Stimulated activated CD4-positive, alpha-beta T cell treated with anti-CD3 and anti-CD28 coated beads, Interleukin-1b, Interleukin-23, amount 100 ng/mL, for 24 hours (primary cell): ENCODE data around the gene PAPPA.

Source experiments
- DNase-seq, 4 experiments: peaks; one replicate each; pipeline ENCODE4 v3.0.0-alpha.2; 2020; ENCODE audit warnings: low read depth in 4 of 4, low spot score in 1 of 4

The PAPPA gene

GRCh38 chr9:116230051-116230632 lies 76.6 kb downstream of the PAPPA start:
- no peak for DNase-seq

GRCh38 chr9:116232424-116233159 lies 79.0 kb downstream of the PAPPA start:
- DNase-seq: no peak

DNA sequence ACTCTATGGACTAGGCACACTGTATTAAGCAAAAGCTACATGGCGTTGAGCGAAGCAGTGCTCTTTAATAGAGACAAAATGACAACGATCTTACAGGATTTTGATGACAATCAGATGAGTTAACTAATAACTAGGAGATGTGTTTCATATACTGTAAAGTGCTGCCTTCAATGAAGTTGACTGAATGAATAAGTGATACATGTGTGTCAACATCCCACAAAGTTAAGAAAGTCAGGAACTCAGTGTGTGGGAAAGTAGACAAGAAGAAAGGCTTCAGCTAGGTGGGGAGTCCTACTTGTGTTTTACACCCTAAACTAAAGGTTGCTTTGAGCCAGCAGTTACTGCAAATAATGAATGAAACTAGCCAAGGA lies 79.6 kb downstream of the PAPPA start:
- DNase-seq: no peak

GRCh38 chr9:116234081-116234480 lies 80.5 kb downstream of the PAPPA start:
- DNase-seq: no peak

DNA sequence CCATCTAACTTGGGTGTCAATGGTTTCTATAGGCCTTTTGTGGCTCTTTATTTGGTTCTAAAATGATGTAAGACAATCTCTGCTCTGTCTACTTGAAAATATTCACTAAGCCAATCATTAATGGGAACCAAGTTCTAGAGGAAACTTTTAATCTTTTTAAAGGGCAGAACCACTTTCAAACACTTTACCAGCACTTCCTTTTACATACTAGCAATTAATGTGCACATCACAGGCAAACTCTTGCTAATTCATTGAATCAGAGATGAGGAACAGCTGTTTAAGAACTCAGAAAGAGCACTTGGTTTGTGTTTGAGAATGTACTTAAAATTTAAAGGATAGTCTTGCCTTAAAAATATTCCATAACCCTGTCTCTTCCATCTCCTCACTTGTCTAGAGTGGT lies 83.4 kb downstream of the PAPPA start:
- DNase-seq: no peak

- no peak for DNase-seq
Measured at GRCh38 chr9:116237456-116237855, 83.9 kb downstream of the PAPPA start.

- DNase-seq: no peak
Measured at GRCh38 chr9:116238225-116238624, 84.6 kb downstream of the PAPPA start.

DNA sequence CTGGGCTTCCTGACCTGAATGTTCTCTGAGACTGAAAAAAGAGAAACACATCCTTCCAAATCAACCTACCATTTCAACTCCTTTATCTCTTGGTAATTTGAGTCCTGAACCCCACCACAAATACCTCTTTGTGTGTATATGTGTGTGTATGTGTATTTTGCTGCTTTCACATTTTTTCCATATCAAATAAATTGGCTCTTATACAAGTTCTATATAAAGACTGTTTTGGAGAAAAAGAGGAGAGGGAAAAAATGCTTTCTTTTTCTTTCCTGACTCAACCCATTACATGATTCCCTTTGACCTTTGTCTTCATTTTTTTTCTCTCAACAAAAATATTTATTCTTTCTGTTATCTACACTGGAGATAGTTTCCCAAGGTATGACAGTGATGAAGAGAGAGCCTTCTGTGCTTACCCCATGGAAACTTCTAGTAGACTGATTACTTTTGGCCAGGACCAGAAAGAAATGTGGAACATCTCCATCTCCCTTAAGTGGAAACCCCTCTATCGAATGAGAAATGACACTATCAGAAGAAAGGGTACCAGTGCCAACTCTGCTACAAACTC lies 85.3 kb downstream of the PAPPA start:
- DNase-seq: no peak

DNA sequence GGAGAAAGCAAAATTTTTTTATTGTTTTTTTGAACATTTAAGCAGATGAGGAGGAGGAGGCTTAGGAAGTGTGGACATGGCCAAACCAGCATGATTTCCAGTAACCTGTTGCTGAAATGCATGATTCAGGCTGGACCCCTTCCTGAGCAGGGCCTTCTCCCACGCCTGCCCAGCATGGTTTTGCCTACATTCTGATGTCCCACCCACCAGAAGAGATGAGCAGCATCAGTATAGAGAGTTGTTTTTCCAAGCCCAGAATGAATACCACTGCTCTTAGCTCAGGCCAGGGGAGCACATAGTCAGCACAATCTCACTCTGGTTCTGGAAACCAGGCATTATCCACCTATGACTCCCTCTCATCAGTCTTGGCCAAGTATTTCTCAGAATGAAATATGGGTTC lies 90.1 kb downstream of the PAPPA start:
- DNase-seq: no peak

- no peak for DNase-seq
Measured at GRCh38 chr9:116247284-116247683, 93.7 kb downstream of the PAPPA start.

DNA sequence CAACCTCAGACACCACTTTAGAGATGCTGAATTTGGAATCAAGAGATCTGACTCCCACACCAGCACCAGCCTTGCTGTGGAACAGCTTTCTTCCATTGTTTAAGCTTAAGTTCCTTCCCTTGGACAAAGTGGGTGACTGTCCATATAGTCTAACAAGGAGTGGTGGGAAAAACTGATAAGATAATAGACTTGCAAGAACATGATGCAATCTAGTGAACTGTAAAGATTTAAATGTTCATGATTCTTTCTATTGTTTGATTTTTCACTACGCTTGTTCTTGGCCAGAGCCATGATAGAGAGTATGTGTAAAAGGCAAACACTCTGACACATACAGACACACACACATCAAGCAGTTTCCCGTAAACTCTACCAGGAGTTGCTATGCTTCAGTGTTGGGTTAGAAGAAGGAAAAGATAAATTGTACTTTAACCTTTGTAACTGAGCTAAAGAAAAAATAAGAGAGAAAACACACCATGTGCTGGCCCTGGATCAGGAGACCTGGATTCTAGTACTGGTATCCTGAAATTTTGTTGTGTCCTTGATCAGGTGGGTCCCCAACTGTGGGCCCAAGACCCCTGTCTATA lies 94.3 kb downstream of the PAPPA start:
- DNase-seq: no peak

DNA sequence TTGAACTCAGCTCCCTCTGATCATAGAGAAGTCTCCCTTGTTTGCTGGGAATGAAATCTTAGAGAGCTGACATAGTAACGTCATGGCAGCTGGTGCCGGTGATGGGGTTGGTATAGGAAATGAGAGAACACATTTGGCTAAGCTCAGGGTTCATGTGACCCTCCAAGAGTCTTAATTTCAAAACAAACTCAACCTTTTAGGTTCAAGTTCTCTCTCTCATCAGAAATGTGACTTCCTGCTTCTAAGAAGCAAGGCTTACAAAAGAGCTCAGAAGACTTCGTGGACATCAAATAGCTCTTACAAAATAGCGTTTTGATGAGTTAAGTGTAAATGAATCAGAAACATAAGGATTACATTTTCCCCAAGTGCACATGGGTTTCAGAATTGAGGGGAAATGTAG lies 97.3 kb downstream of the PAPPA start:
- no peak for DNase-seq

- DNase-seq: no peak
Measured at GRCh38 chr9:116251366-116251765, 97.8 kb downstream of the PAPPA start.

- DNase-seq: no peak
Measured at GRCh38 chr9:116260531-116260930, 106.9 kb downstream of the PAPPA start.

DNA sequence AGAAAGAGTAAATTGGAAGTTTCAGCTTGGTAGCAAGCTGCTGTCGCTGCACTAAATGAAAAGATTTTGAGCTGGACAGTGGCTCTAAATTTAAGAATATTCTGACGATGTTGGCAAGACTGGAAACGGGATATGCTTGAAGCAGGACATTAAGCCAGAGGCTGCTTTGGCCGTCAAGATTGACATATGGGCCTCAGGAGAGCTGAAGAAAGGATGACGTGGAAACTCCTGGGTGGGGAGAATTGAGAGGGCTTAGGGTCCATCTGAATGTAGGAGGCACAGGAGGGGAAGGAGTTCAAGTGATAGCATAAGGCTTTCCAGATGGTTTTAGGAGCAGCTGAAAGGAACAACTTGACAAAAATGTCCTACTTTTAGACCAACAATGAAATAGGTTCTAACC lies 108.9 kb downstream of the PAPPA start:
- DNase-seq: no peak

DNA sequence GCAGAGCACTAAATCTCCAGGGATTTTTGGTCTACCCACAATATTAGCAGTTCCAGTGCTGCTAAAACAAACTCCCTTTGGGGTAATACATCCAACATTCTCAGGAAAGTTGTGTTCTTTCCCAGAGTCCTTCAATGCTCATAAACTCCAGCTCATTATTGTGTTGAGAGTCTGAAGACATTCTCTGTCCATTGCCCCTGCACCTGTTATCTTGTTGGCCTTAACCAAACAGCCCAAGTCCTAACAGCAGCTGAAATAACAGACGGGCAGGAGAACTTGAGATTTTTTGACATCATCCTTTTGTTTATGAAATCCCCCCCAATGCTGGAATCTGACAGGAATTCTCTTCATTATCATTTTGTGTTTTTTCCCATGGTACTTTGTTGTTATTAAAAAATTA lies 110.8 kb downstream of the PAPPA start:
- no peak for DNase-seq

DNA sequence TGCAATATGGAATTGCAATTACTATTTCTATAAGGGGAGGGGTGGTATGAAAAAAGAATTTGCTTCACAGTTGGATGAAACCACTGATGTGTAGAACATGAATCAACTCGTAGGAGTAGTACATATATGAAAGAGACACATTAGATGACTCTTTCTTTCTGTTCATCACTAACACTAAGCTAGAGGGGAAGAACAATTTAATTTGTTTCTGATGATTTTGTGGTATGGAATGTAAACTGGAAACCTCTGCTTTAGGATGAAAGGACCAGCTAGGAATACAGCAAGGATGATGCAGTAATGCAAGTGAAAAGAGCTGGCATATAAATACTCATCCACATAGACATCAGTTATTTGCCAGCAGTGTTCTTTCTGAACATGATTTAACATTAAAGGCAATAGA lies 113.4 kb downstream of the PAPPA start:
- no peak for DNase-seq

DNA sequence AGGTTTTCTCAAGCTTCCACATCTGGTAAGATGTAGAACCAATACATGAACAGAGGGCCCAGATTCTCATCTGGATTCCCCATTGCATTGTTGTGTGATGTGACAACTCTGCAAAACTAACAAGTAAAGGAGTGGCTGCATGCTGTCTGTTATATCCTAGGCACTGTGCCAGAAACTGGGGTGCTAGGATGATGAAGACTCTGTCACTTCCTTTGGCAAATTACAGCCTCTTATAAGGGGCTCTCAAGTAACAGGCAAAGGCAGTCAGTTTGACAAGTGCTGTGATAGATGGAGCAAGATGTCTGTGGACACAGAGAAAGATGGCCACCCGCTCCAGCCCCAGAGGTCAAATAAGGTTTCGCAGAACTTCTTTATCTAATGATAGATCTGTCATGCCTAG lies 115.7 kb downstream of the PAPPA start:
- DNase-seq: no peak

GRCh38 chr9:116270546-116270945 lies 117.0 kb downstream of the PAPPA start:
- no peak for DNase-seq

- DNase-seq: no peak
Measured at GRCh38 chr9:116271340-116271739, 117.7 kb downstream of the PAPPA start.

DNA sequence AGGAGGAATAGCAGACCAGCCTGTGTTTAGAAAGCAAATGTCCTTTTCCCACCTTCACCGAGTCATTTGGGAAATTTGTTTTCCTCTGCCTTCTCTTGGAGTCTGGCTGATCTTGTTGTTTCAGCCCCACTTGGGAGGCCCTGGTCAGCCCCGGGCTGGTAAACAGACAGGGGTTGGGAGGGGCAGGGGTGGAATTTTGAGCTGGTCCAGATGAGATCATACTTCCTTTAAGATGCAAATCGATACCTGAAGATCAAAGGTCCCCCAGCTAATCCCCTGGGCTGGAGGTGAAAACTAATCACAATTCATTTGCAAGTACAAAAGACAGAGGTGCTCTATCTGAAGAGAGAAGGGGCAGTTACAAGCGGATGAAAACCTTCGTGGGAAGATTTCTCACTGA lies 118.4 kb downstream of the PAPPA start:
- no peak for DNase-seq

DNA sequence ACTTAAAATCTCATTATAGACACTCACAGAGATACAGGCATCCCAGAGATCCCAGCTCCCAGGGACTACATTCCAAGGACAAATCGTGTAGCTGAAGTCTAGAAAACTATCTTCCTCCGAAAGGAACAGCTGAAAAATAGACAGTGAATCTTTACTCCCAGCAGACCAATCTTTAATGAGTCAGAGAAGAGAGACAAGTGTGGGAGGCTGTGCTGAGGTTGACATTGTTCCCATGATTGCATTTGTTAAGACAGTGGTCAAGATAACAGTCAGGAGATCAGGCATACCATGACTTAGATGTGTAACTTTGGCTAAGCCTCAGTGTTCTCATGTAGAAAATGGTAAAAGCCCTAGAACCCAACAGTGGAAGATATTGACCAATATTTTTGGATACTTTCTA lies 120.7 kb downstream of the PAPPA start:
- no peak for DNase-seq
